Progenitor cell of endocrine pancreas (in vitro differentiated cells): ENCODE measurements around the gene LRRC4. TPM values are rescaled to one million over a fixed set of nuclear protein-coding genes. Genes with fewer than 3 reads are reported as not detected.

ENCODE experiments used
- DNase-seq: peaks from one replicate; pipeline ENCODE4 v3.0.0; 2021; ENCODE audit warnings: low spot score; ENCODE audit not compliant: unreplicated experiment
- H3K27ac Mint-ChIP-seq: 2 replicates; pipeline ENCODE4 v1.8.0; 2021; ENCODE audit warnings: mild to moderate bottlenecking, moderate library complexity, mixed read lengths
- H3K27me3 Mint-ChIP-seq: 2 replicates; pipeline ENCODE4 v1.8.0; 2021; ENCODE audit warnings: mixed read lengths
- H3K36me3 Mint-ChIP-seq: 2 replicates; pipeline ENCODE4 v1.8.0; 2022; ENCODE audit warnings: mixed read lengths; ENCODE audit not compliant: insufficient read depth
- H3K4me1 Mint-ChIP-seq: 2 replicates; pipeline ENCODE4 v1.8.0; 2021; ENCODE audit warnings: low read depth, mixed read lengths
- H3K4me3 Mint-ChIP-seq: 2 replicates; pipeline ENCODE4 v1.8.0; 2021; ENCODE audit warnings: low read depth, mild to moderate bottlenecking, moderate library complexity, mixed read lengths
- H3K9me3 Mint-ChIP-seq: 2 replicates; pipeline ENCODE4 v1.8.0; 2021; ENCODE audit warnings: low read depth, mixed read lengths
- CTCF ChIP-seq: fragments of 200-600 bp; sonication (generic); IDR thresholded peaks from one replicate; pipeline ENCODE4 v1.5.0; 2021; ENCODE audit warnings: antibody characterized with exemption, mild to moderate bottlenecking; ENCODE audit not compliant: unreplicated experiment
- total RNA-seq: library from RNA; stranded (reverse); gene quantifications from 2 replicates; pipeline ENCODE4 v1.2.1, GENCODE V29; 2021

The LRRC4 gene
- total RNA-seq, 1 donor from 2014 or later, result 19.4 TPM

- Mint-ChIP-seq H3K27me3 (no peaks in the 10 kb centered on the region), H3K9me3 (no peaks in the 10 kb centered on the region), H3K36me3 (peaks cover 1% of the 10 kb centered on the region), H3K27ac (no peak overlapping the region), H3K4me3 (no peak overlapping the region), H3K4me1 (peaks cover 4% of the 10 kb centered on the region)
- no peak for DNase-seq
- TF ChIP-seq CTCF, result no peak
Measured at GRCh38 chr7:128014811-128015210, 16.4 kb downstream of the LRRC4 start.

GRCh38 chr7:128011131-128011661 is 20.0 kb downstream of the LRRC4 start:
- Mint-ChIP-seq H3K9me3 (no peaks in the 10 kb centered on the region), H3K27ac (no peak overlapping the region), H3K36me3 (no peaks in the 10 kb centered on the region), H3K27me3 (no peaks in the 10 kb centered on the region), H3K4me1 (peaks cover 19% of the 10 kb centered on the region), H3K4me3 (no peak overlapping the region)
- TF ChIP-seq CTCF, result no peak
- DNase-seq, result no peak

- Mint-ChIP-seq H3K9me3 (no peaks in the 10 kb centered on the region), H3K4me1 (peaks cover 25% of the 10 kb centered on the region), H3K4me3 (no peak overlapping the region), H3K27ac (no peak overlapping the region), H3K36me3 (no peaks in the 10 kb centered on the region), H3K27me3 (no peaks in the 10 kb centered on the region)
- DNase-seq, result no peak
- peak; percentile 25 for TF ChIP-seq CTCF
Measured at GRCh38 chr7:128010391-128011127, 20.7 kb downstream of the LRRC4 start.

GRCh38 chr7:128008744-128009143 is 22.5 kb downstream of the LRRC4 start:
- Mint-ChIP-seq H3K36me3 (no peaks in the 10 kb centered on the region), H3K4me3 (no peak overlapping the region), H3K4me1 (peaks cover 42% of the 10 kb centered on the region), H3K27me3 (no peaks in the 10 kb centered on the region), H3K27ac (no peak overlapping the region), H3K9me3 (no peaks in the 10 kb centered on the region)
- no peak for DNase-seq
- TF ChIP-seq CTCF, result no peak

- Mint-ChIP-seq H3K36me3 (no peaks in the 10 kb centered on the region), H3K4me3 (no peak overlapping the region), H3K9me3 (no peaks in the 10 kb centered on the region), H3K27me3 (no peaks in the 10 kb centered on the region), H3K4me1 (peaks cover 42% of the 10 kb centered on the region), H3K27ac (no peak overlapping the region)
- no peak for TF ChIP-seq CTCF
- no peak for DNase-seq
Measured at GRCh38 chr7:128008141-128008540, 23.1 kb downstream of the LRRC4 start.
